Panc1 (cell line): ENCODE results near the gene ATG14. TPM values are rescaled to one million over a fixed set of nuclear protein-coding genes. Genes with fewer than 3 reads are reported as not detected.

Source experiments
- ATAC-seq: fragments of 200-7000 bp; cut with Tn5 transposase; 2 replicates; pipeline ENCODE4 v1.9.1; 2020; ENCODE audit warnings: mild to moderate bottlenecking, moderate library complexity
- BruUV-seq: library from RNA; stranded (reverse); fragments of 400-500 nt; replicated peaks from 2 replicates; lab custom pipeline; 2021; lab: Mats Ljungman, UMichigan
- CTCF ChIA-PET: fragments of 300-600 bp; sonication (Branson Sonifier 250); formaldehyde crosslinking; loops from one replicate; lab custom pipeline; 2022; ENCODE audit warnings: antibody characterized with exemption; lab: Charles Lee
- POLR2A ChIA-PET: fragments of 300-600 bp; sonication (Branson Sonifier 250); formaldehyde crosslinking; loops from one replicate; lab custom pipeline; 2022; ENCODE audit warnings: antibody characterized with exemption; lab: Charles Lee
- DNase-seq: peaks from one replicate; pipeline ENCODE4 v3.0.0-alpha.2; 2010; ENCODE audit warnings: low read depth, low spot score
- H3K27ac ChIP-seq: 2 replicates; pipeline ENCODE4 v1.5.1; 2011; ENCODE audit warnings: mild to moderate bottlenecking, low read length, inconsistent platforms
- H3K27me3 ChIP-seq: fragments of 200-500 bp; sonication (Bioruptor generic); 2 replicates; pipeline ENCODE4 v1.6.0; 2014; ENCODE audit warnings: low read length, inconsistent platforms; ENCODE audit not compliant: control insufficient read depth, insufficient read depth
- H3K36me3 ChIP-seq: fragments of 200-500 bp; sonication (Bioruptor generic); 2 replicates; pipeline ENCODE4 v1.5.1; 2014; ENCODE audit warnings: inconsistent platforms, mild to moderate bottlenecking, low read length, moderate library complexity; ENCODE audit not compliant: control insufficient read depth, insufficient read depth
- H3K4me1 ChIP-seq: 2 replicates; pipeline ENCODE4 v1.5.1; 2011; ENCODE audit warnings: inconsistent platforms, mild to moderate bottlenecking, low read length, moderate library complexity; ENCODE audit not compliant: control insufficient read depth, insufficient read depth
- H3K4me3 ChIP-seq, 2 experiments: 2 replicates each; pipeline ENCODE4 v1.5.1; 2011 to 2012; ENCODE audit warnings: low read depth in 2 of 2, low read length in 2 of 2, mild to moderate bottlenecking in 2 of 2, inconsistent platforms in 1 of 2, moderate library complexity in 1 of 2
- H3K9me3 ChIP-seq: fragments of 200-500 bp; sonication (Bioruptor generic); 2 replicates; pipeline ENCODE4 v1.5.1; 2014; ENCODE audit warnings: low read depth, mild to moderate bottlenecking, inconsistent platforms, low read length, moderate library complexity; ENCODE audit not compliant: control insufficient read depth, insufficient read depth
- POLR2AphosphoS5 ChIP-seq: IDR thresholded peaks from 2 replicates; pipeline ENCODE4 v1.6.1; 2012; ENCODE audit warnings: mild to moderate bottlenecking, low read depth, low read length, moderate library complexity
- SIN3A ChIP-seq: IDR thresholded peaks from 2 replicates; pipeline ENCODE4 v1.6.1; 2012; ENCODE audit warnings: low read depth, mild to moderate bottlenecking, low read length, moderate library complexity, borderline replicate concordance; ENCODE audit not compliant: insufficient read depth
- TCF7L2 ChIP-seq: IDR thresholded peaks from 2 replicates; pipeline ENCODE4 v1.6.1; 2011; ENCODE audit warnings: mild to moderate bottlenecking, low read depth, low read length, inconsistent platforms
- in situ Hi-C: cut with HindIII; loops from 2 replicates; pipeline ENCODE4 v1.10.0; 2016; ENCODE audit warnings: low sequenced_read_pairs, low pct_unique_long_range_greater_than_20kb
- intact Hi-C: fragments of 100-400 bp; cut with micrococcal nuclease; formaldehyde crosslinking; loops from one replicate; pipeline ENCODE4 v1.10.0; 2022; ENCODE audit not compliant: unreplicated experiment
- total RNA-seq: library from RNA; stranded (reverse); gene quantifications from one replicate; pipeline ENCODE4 v1.2.1, GENCODE V29; 2021; ENCODE audit not compliant: unreplicated experiment
- TF ChIP-seq, protein P1 (sequence below): fragments of 450-650 bp; IDR thresholded peaks from 2 replicates; pipeline ENCODE4 v1.5.1; 2017; ENCODE audit warnings: mild to moderate bottlenecking
- TF ChIP-seq, protein P2 (sequence below), 2 experiments: IDR thresholded peaks; 2 replicates each; pipeline ENCODE4 v1.6.1; 2011 to 2012; ENCODE audit warnings: low read depth in 2 of 2, control low read depth in 1 of 2, low read length in 1 of 2, mild to moderate bottlenecking in 1 of 2, moderate library complexity in 1 of 2; ENCODE audit not compliant: insufficient read depth in 1 of 2

ATG14 gene
- total RNA-seq, 1 experiment from 2014 or later: 7.1 TPM

DNA sequence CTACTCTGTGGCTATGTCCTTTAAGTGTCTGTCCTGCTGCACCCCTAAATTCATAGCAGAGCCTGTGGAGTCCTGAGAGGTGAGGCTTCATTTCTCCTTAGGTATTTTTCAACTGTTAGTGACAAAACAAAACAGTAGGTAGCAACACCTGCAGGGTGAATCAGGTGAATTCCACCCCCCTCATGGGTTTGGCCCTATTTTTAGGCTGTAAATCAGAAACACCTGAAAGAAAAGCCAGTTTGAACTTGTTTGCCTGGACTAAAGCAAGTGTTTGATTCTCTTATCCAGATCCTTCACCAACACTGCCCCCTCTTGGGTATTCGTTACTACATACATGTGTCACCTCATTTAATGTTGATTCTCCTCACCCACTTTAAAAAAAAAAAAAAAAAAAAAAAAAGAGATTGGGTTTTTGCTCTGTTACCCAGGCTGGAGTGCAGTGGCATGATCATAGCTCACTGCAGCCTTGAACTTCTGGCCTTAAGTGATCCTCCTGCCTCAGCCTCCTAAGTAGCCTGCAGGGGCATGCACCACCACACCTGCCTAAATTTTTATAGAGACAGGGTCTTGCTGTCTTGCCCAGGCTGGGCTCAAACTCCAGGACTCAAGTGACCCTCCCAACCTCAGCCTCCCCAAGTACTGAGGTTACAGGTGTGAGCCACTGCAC lies 18.5 kb upstream of the ATG14 start:
- Histone ChIP-seq H3K27ac (no peak overlapping the region), H3K27me3 (no peaks in the 10 kb centered on the region), H3K36me3 (no peaks in the 10 kb centered on the region), H3K4me1 (peaks cover 6% of the 10 kb centered on the region), H3K9me3 (no peaks in the 10 kb centered on the region), H3K4me3 (no peak overlapping the region)
- ChIA-PET CTCF (interaction anchor here (0.6 kb wide), 3 partner anchors 216 to 761 kb away, joined by 3 to 6 read pairs (median 5); no protein-coding TSS in a partner anchor), POLR2A (no interaction called here)
- in situ Hi-C loops: no loop called here
- BruUV-seq: no TSS peak
- DNase-seq (no peak), ATAC-seq (peak; percentile 86)
- TF ChIP-seq TCF7L2: no peak
- TF ChIP-seq, protein P1, sequence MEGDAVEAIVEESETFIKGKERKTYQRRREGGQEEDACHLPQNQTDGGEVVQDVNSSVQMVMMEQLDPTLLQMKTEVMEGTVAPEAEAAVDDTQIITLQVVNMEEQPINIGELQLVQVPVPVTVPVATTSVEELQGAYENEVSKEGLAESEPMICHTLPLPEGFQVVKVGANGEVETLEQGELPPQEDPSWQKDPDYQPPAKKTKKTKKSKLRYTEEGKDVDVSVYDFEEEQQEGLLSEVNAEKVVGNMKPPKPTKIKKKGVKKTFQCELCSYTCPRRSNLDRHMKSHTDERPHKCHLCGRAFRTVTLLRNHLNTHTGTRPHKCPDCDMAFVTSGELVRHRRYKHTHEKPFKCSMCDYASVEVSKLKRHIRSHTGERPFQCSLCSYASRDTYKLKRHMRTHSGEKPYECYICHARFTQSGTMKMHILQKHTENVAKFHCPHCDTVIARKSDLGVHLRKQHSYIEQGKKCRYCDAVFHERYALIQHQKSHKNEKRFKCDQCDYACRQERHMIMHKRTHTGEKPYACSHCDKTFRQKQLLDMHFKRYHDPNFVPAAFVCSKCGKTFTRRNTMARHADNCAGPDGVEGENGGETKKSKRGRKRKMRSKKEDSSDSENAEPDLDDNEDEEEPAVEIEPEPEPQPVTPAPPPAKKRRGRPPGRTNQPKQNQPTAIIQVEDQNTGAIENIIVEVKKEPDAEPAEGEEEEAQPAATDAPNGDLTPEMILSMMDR: peak; percentile 66
- intact Hi-C loops: loop anchor here (10.0 kb wide), 1 partner anchor 1045 kb away; no protein-coding TSS in a partner anchor

DNA sequence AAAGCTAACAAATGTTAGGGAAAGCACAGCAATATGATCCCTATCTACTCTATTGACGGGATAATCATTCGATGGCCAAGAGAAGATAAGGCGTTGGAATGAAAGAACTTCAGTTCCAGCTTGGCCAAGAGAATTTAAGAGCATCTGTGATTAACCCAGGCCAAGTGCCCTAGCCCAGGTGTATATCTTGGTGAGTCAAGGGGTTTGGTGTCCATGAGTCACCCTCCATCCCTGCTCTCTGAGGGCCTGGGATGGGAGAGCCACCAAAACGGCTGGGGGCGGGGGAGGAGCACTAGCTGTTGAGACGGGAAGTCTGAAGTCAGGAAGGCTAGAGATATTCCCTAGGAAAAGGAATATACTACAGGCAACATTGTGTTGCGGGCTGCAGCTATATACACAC lies 15.8 kb upstream of the ATG14 start:
- H3K4me1 ChIP-seq: no peaks in the 10 kb centered on the region; the same call in 1 of the 2 replicates
- no peak overlapping the region for H3K4me3 ChIP-seq
- ChIA-PET POLR2A (interaction anchor here (0.6 kb wide), 2 partner anchors 156 kb away, joined by 3 to 4 read pairs; partner anchors contain the start of gene FBXO34), CTCF (no interaction called here)
- in situ Hi-C loops (no loop called here), intact Hi-C loops (loop anchor here (5.0 kb wide), 1 partner anchor 215 kb away; no protein-coding TSS in a partner anchor)
- no peaks in the 10 kb centered on the region for H3K9me3 ChIP-seq
- no peak for DNase-seq
- H3K36me3 ChIP-seq: no peaks in the 10 kb centered on the region
- ATAC-seq: no peak
- no peak for TF ChIP-seq POLR2AphosphoS5
- no peak for TF ChIP-seq SIN3A
- TF ChIP-seq TCF7L2: no peak
- TF ChIP-seq, protein P2, sequence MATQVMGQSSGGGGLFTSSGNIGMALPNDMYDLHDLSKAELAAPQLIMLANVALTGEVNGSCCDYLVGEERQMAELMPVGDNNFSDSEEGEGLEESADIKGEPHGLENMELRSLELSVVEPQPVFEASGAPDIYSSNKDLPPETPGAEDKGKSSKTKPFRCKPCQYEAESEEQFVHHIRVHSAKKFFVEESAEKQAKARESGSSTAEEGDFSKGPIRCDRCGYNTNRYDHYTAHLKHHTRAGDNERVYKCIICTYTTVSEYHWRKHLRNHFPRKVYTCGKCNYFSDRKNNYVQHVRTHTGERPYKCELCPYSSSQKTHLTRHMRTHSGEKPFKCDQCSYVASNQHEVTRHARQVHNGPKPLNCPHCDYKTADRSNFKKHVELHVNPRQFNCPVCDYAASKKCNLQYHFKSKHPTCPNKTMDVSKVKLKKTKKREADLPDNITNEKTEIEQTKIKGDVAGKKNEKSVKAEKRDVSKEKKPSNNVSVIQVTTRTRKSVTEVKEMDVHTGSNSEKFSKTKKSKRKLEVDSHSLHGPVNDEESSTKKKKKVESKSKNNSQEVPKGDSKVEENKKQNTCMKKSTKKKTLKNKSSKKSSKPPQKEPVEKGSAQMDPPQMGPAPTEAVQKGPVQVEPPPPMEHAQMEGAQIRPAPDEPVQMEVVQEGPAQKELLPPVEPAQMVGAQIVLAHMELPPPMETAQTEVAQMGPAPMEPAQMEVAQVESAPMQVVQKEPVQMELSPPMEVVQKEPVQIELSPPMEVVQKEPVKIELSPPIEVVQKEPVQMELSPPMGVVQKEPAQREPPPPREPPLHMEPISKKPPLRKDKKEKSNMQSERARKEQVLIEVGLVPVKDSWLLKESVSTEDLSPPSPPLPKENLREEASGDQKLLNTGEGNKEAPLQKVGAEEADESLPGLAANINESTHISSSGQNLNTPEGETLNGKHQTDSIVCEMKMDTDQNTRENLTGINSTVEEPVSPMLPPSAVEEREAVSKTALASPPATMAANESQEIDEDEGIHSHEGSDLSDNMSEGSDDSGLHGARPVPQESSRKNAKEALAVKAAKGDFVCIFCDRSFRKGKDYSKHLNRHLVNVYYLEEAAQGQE (IDR thresholded peaks at IDR 0.05; ENCODE audit: insufficient read depth in 1 of 2, low read depth in 2 of 2, low read length in 1 of 2): no peak
- TF ChIP-seq, protein P1: no peak
- no TSS peak for BruUV-seq
- H3K27ac ChIP-seq: no peak overlapping the region
- H3K27me3 ChIP-seq: no peaks in the 10 kb centered on the region
